HL-60 (cell line): ENCODE data around the gene ENDOU.

ENCODE experiments used
- DNase-seq, 2 experiments: peaks; one replicate each; pipeline ENCODE4 v3.0.0-alpha.2; 2010 to 2020; ENCODE audit warnings: low read depth in 1 of 2, low spot score in 1 of 2
- H3K27ac ChIP-seq: fragments of 250-450 bp; sonication (Bioruptor Pico); replicated peaks from 2 replicates; pipeline ENCODE4 v1.5.1; 2020; ENCODE audit warnings: mild to moderate bottlenecking, moderate library complexity
- H3K27me3 ChIP-seq: fragments of 250-450 bp; sonication (Bioruptor Pico); 2 replicates; pipeline ENCODE4 v1.5.1; 2021; ENCODE audit warnings: mild to moderate bottlenecking, moderate library complexity; ENCODE audit not compliant: insufficient read depth, poor library complexity, severe bottlenecking
- H3K4me3 ChIP-seq: replicated peaks from 2 replicates; pipeline ENCODE4 v1.5.1; 2011; ENCODE audit warnings: mild to moderate bottlenecking, control low read depth, low read length; ENCODE audit not compliant: insufficient read depth
- CTCF ChIP-seq: IDR thresholded peaks from one replicate; pipeline ENCODE4 v1.5.1; 2011; ENCODE audit warnings: low read length, control low read depth, inconsistent platforms; ENCODE audit not compliant: insufficient read depth
- GABPA ChIP-seq: IDR thresholded peaks from 2 replicates; pipeline ENCODE4 v1.6.1; 2012; ENCODE audit warnings: low read depth
- POLR2AphosphoS5 ChIP-seq: IDR thresholded peaks from 2 replicates; pipeline ENCODE4 v1.6.1; 2012; ENCODE audit warnings: low read depth
- REST ChIP-seq: IDR thresholded peaks from 2 replicates; pipeline ENCODE4 v1.6.1; 2012; ENCODE audit warnings: low read depth; ENCODE audit not compliant: insufficient replicate concordance
- SPI1 ChIP-seq: IDR thresholded peaks from 2 replicates; pipeline ENCODE4 v1.6.1; 2012; ENCODE audit warnings: low read depth, mild to moderate bottlenecking, borderline replicate concordance

ENDOU gene

GRCh38 chr12:47769234-47770085, 44.2 kb upstream of the ENDOU start:
- H3K27me3 ChIP-seq = no peaks in the 10 kb centered on the region
- TF ChIP-seq SPI1 = no peak
- TF ChIP-seq REST = no peak
- no peak for TF ChIP-seq GABPA
- TF ChIP-seq CTCF = no peak
- TF ChIP-seq POLR2AphosphoS5 = no peak
- H3K27ac ChIP-seq = no peak overlapping the region
- H3K4me3 ChIP-seq = no peak overlapping the region
- DNase-seq = no peak

GRCh38 chr12:47768323-47768811, 43.1 kb upstream of the ENDOU start:
- no peaks in the 10 kb centered on the region for H3K27me3 ChIP-seq
- H3K4me3 ChIP-seq = no peak overlapping the region
- TF ChIP-seq SPI1 (no peak), CTCF (no peak), GABPA (no peak), REST (no peak), POLR2AphosphoS5 (no peak)
- no peak for DNase-seq
- no peak overlapping the region for H3K27ac ChIP-seq

GRCh38 chr12:47767216-47767724, 42.0 kb upstream of the ENDOU start:
- H3K4me3 ChIP-seq = no peak overlapping the region
- DNase-seq = peak in 1 of 2 experiments; percentile 72
- TF ChIP-seq REST = no peak
- 0 out of 2 replicates have a peak, but pooled peaks have one; percentile 13 for TF ChIP-seq GABPA
- peak; percentile 67 for TF ChIP-seq CTCF
- TF ChIP-seq SPI1 = no peak
- TF ChIP-seq POLR2AphosphoS5 = no peak
- no peaks in the 10 kb centered on the region for H3K27me3 ChIP-seq
- no peak overlapping the region for H3K27ac ChIP-seq
